ENCODE measurements around the gene SERHL2. TPM values are rescaled to one million over a fixed set of nuclear protein-coding genes. Genes with fewer than 3 reads are reported as not detected.
"Not testable (repeated sequence)": the region's sequence is repeated elsewhere in the genome, so short reads cannot be mapped to it uniquely, and the experiment has no call there.

Gene SERHL2
- total RNA-seq, 4 donors from 2014 or later: 3.3 to 14.2 (median 10.8) TPM

DNA sequence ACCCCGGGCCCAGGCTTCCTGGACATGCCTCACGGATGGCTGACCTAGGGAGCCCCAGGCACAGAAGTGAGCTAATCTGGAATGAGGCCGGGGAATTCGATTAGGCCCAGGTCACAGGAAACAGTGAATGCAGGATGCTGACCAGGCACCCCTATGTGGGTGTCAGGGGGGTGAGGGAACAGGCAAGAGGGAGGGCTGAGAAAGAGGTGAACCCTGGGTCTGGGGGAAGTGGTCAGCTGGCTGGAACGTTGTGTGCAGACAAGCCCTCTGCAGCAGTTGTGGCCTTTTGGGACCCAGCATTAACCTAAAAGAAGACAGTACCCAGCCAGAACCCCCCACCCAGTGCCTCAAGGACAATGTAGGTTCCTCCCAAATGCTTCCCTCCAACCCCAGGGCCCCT is 8.1 kb downstream of the SERHL2 start:
- Histone ChIP-seq H3K27ac (no peak overlapping the region), H3K4me1 (peaks cover 0 to 13% (median 5%) of the 10 kb centered on the region in 4 donors), H3K36me3 (peaks cover 0 to 20% (median 0%) of the 10 kb centered on the region in 3 donors), H3K4me3 (no peak overlapping the region), H3K9me3 (no peaks in the 10 kb centered on the region), H3K27me3 (no peaks in the 10 kb centered on the region)
- TF ChIP-seq EP300 (IDR thresholded peaks at IDR 0.05) (no peak), POLR2A (IDR thresholded peaks at IDR 0.05) (no peak)
- TF ChIP-seq, protein P1, sequence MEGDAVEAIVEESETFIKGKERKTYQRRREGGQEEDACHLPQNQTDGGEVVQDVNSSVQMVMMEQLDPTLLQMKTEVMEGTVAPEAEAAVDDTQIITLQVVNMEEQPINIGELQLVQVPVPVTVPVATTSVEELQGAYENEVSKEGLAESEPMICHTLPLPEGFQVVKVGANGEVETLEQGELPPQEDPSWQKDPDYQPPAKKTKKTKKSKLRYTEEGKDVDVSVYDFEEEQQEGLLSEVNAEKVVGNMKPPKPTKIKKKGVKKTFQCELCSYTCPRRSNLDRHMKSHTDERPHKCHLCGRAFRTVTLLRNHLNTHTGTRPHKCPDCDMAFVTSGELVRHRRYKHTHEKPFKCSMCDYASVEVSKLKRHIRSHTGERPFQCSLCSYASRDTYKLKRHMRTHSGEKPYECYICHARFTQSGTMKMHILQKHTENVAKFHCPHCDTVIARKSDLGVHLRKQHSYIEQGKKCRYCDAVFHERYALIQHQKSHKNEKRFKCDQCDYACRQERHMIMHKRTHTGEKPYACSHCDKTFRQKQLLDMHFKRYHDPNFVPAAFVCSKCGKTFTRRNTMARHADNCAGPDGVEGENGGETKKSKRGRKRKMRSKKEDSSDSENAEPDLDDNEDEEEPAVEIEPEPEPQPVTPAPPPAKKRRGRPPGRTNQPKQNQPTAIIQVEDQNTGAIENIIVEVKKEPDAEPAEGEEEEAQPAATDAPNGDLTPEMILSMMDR (IDR thresholded peaks at IDR 0.05): no peak
- 23 to 41% methylated on average over 5 of the region's 5 CpGs for WGBS, 2 donors
- DNase-seq (ENCODE audit: low spot score in 2 of 2): no peak

GRCh38 chr22:42562279-42562678 is 8.5 kb downstream of the SERHL2 start:
- peak overlapping the region in 1 of 4 donors; percentile 19 for H3K27ac ChIP-seq
- no peak overlapping the region for H3K4me3 ChIP-seq
- no peak for DNase-seq (ENCODE audit: low spot score in 2 of 2)
- WGBS, 2 donors: 21% methylated on average over 8 of the region's 8 CpGs
- peaks cover 0 to 13% (median 5%) of the 10 kb centered on the region in 4 donors for H3K4me1 ChIP-seq
- no peaks in the 10 kb centered on the region for H3K27me3 ChIP-seq
- H3K9me3 ChIP-seq: no peaks in the 10 kb centered on the region
- no peak for TF ChIP-seq POLR2A (IDR thresholded peaks at IDR 0.05)
- TF ChIP-seq, protein P1 (IDR thresholded peaks at IDR 0.05): no peak
- no peak for TF ChIP-seq EP300 (IDR thresholded peaks at IDR 0.05)
- peaks cover 0 to 20% (median 0%) of the 10 kb centered on the region in 3 donors for H3K36me3 ChIP-seq

GRCh38 chr22:42562684-42563083 is 8.9 kb downstream of the SERHL2 start:
- TF ChIP-seq, protein P1 (IDR thresholded peaks at IDR 0.05): no peak
- TF ChIP-seq POLR2A (IDR thresholded peaks at IDR 0.05) (no peak), EP300 (IDR thresholded peaks at IDR 0.05) (no peak)
- Histone ChIP-seq H3K4me1 (peaks cover 0 to 13% (median 5%) of the 10 kb centered on the region in 4 donors), H3K27ac (peak overlapping the region in 1 of 4 donors; percentile 19), H3K27me3 (no peaks in the 10 kb centered on the region), H3K4me3 (no peak overlapping the region), H3K36me3 (peaks cover 0 to 20% (median 0%) of the 10 kb centered on the region in 3 donors), H3K9me3 (no peaks in the 10 kb centered on the region)
- WGBS, 2 donors: 74 to 75% methylated on average over 2 of the region's 2 CpGs
- DNase-seq (ENCODE audit: low spot score in 2 of 2): no peak

- H3K27me3 ChIP-seq; DNase-seq (ENCODE audit: low spot score in 2 of 2); H3K4me3 ChIP-seq; H3K27ac ChIP-seq; H3K9me3 ChIP-seq: not testable (repeated sequence)
- 65 to 69% methylated on average over 3 of the region's 3 CpGs for whole genome bisulfite sequencing, 2 donors
- peaks cover 0 to 13% (median 5%) of the 10 kb centered on the region in 4 donors for H3K4me1 ChIP-seq
- peaks cover 0 to 30% (median 0%) of the 10 kb centered on the region in 3 donors for H3K36me3 ChIP-seq
These were observed 10.2 kb downstream of the SERHL2 start for GRCh38 chr22:42563943-42564342.

DNA sequence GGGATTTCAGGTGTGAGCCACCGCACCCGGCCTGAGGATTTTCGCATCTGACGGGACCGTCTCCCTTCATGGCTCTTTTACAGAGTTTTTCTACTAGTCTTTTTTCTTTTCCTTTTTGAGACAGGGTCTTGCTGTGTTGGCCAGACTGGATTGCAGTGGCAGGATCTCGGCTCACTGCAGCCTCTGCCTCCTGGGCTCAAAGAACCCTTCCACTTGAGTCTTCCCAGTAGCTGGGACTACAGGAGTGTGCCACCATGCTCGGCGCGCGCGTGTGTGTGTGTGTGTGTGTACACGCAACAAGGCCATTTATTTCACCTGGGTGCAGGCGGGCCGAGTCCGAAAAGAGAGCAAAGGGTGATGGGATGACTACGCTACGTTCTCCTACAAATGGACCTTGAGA is 10.9 kb downstream of the SERHL2 start:
- H3K4me3 ChIP-seq: no peak overlapping the region
- peaks cover 0 to 13% (median 5%) of the 10 kb centered on the region in 4 donors for H3K4me1 ChIP-seq
- H3K27me3 ChIP-seq: no peaks in the 10 kb centered on the region
- TF ChIP-seq EP300 (IDR thresholded peaks at IDR 0.05): no peak
- TF ChIP-seq POLR2A (IDR thresholded peaks at IDR 0.05): no peak
- TF ChIP-seq, protein P1 (IDR thresholded peaks at IDR 0.05): no peak
- no peaks in the 10 kb centered on the region for H3K9me3 ChIP-seq
- DNase-seq (ENCODE audit: low spot score in 2 of 2): no peak
- H3K27ac ChIP-seq: no peak overlapping the region
- H3K36me3 ChIP-seq: peaks cover 0 to 37% (median 0%) of the 10 kb centered on the region in 3 donors
- 98 to 99% methylated on average over 17 of the region's 17 CpGs for WGBS, 2 donors

DNA sequence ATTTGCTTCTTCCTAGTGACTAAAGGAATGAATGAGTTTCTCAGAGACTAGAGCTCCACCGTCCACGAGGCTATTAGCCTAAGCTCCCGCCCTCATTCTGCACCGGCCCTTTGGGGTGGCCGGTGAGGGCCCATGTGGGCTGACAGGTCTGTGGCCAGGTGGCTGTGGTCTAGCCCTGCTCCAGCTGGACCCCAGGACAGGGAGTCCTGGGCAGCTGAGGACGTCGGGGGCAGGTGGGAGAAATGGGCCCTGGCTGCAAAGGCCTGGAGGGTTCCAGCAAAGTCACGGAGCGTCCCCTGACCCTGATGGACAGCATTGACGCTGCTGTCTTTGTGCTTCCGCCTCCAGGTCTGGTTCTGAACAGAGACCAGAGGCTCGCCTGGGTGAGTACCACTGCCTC is 12.2 kb downstream of the SERHL2 start:
- TF ChIP-seq POLR2A (IDR thresholded peaks at IDR 0.05) (no peak), EP300 (IDR thresholded peaks at IDR 0.05) (no peak)
- TF ChIP-seq, protein P1 (IDR thresholded peaks at IDR 0.05): no peak
- peaks cover 0 to 13% (median 5%) of the 10 kb centered on the region in 4 donors for H3K4me1 ChIP-seq
- H3K36me3 ChIP-seq: peaks cover 0 to 50% (median 0%) of the 10 kb centered on the region in 3 donors
- WGBS, 2 donors: 92 to 96% methylated on average over 11 to 12 of the region's 12 CpGs
- no peaks in the 10 kb centered on the region for H3K27me3 ChIP-seq
- H3K27ac ChIP-seq: no peak overlapping the region
- no peak for DNase-seq (ENCODE audit: low spot score in 2 of 2)
- H3K4me3 ChIP-seq: no peak overlapping the region
- H3K9me3 ChIP-seq: no peaks in the 10 kb centered on the region

GRCh38 chr22:42567950-42568349 is 14.2 kb downstream of the SERHL2 start:
- not testable (repeated sequence) for H3K27me3 ChIP-seq; H3K4me3 ChIP-seq; H3K4me1 ChIP-seq; DNase-seq (ENCODE audit: low spot score in 2 of 2); H3K27ac ChIP-seq; H3K9me3 ChIP-seq
- WGBS, 2 donors: 68 to 96% methylated on average over 4 to 5 of the region's 6 CpGs
- peaks cover 0 to 70% (median 0%) of the 10 kb centered on the region in 3 donors for H3K36me3 ChIP-seq

DNA sequence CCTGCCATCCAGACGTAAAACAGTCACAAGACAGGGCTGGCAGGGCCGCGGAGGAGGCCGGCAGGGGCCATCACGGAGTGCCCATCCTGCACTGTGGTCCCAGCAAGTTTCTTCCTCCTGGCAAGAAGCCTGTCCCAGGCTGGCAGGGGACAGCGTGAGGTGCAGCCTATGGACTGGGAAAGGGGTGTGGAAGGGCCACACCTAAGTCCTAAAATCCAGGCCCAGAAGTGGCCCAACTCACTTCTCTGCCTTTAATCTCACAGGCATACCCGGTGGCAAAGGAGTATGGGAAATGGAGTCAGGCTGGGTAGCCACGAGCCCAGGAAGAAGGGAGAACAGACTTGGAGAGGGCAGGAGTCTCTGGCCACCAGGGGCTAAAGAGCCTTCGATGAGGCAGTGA is 16.8 kb downstream of the SERHL2 start:
- peaks cover 0 to 79% (median 0%) of the 10 kb centered on the region in 3 donors for H3K36me3 ChIP-seq
- 71 to 86% methylated on average over 9 of the region's 9 CpGs for WGBS, 2 donors
- not testable (repeated sequence) for DNase-seq (ENCODE audit: low spot score in 2 of 2); H3K9me3 ChIP-seq; H3K4me1 ChIP-seq; H3K4me3 ChIP-seq; H3K27me3 ChIP-seq; H3K27ac ChIP-seq

Data from tibial nerve (tissue), 4 donors.